ENCODE measurements around the gene EFNA5. TPM values are rescaled to one million over a fixed set of nuclear protein-coding genes. Genes with fewer than 3 reads are reported as not detected.

Gene EFNA5
- total RNA-seq, 1 experiment from 2014 or later: 1.5 TPM

DNA sequence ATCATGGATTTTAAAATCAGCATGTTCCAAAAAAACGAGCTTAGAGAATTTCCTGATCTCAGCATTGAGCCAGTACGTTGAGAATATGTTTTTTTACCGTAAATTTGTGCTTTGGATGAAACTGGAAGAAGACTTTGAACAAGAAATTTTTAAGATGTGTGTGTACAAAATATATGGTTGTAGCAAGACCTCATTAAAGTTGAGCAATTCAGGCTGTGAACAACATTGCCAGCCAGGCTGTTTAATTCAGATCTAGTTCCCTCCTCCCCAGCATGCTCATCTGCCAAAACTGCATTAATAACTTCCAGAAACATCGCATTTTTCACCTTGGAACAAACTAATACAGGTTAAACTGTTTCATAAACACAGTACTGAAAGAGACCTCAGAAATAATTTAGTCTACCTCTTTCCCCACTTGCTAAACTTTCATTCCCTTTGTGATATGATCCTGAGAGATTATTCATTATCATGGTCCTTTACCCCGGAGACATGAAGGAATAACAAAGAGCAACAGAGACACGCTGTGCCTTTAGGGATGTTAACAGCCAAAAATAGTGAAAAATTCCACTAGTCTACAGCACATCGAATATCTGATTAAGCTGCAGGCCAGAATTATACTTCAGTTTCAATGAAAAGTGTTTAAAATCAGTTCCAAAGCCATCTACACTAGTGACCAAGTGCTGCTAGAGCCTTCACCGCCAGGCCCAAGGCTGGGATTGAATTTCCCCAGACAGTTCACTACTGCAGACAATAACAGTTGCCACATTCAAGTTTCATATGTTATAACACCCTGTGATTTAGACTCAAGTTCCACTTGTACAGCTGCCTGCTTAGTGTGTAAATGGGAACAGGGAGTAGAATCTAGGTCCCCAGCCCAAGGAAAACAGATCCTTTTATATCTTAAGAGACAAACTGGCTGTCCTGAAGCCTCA is 89.6 kb downstream of the EFNA5 start:
- H3K4me1 Mint-ChIP-seq (ENCODE audit: low read depth, unreplicated experiment): no peaks in the 10 kb centered on the region
- no peak overlapping the region for H3K4me3 Mint-ChIP-seq (ENCODE audit: unreplicated experiment)
- no peaks in the 10 kb centered on the region for H3K36me3 ChIP-seq (ENCODE audit: control insufficient read depth, insufficient read depth, low read length)
- H3K4me3 ChIP-seq (ENCODE audit: low read depth, low read length): no peak overlapping the region
- intact Hi-C loops (cut with micrococcal nuclease; ENCODE audit: unreplicated experiment): no loop called here
- H3K4me1 ChIP-seq: no peaks in the 10 kb centered on the region
- ChIA-PET CTCF (no interaction called here), POLR2A (no interaction called here)
- no TSS peak for BruUV-seq (replicated peaks)
- no peak for DNase-seq
- no peaks in the 10 kb centered on the region for H3K9me3 Mint-ChIP-seq (ENCODE audit: unreplicated experiment)
- TF ChIP-seq, protein P1, sequence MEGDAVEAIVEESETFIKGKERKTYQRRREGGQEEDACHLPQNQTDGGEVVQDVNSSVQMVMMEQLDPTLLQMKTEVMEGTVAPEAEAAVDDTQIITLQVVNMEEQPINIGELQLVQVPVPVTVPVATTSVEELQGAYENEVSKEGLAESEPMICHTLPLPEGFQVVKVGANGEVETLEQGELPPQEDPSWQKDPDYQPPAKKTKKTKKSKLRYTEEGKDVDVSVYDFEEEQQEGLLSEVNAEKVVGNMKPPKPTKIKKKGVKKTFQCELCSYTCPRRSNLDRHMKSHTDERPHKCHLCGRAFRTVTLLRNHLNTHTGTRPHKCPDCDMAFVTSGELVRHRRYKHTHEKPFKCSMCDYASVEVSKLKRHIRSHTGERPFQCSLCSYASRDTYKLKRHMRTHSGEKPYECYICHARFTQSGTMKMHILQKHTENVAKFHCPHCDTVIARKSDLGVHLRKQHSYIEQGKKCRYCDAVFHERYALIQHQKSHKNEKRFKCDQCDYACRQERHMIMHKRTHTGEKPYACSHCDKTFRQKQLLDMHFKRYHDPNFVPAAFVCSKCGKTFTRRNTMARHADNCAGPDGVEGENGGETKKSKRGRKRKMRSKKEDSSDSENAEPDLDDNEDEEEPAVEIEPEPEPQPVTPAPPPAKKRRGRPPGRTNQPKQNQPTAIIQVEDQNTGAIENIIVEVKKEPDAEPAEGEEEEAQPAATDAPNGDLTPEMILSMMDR (IDR thresholded peaks at IDR 0.05; ENCODE audit: insufficient read depth in 1 of 2, low read depth in 1 of 2, low read length in 1 of 2, severe bottlenecking in 1 of 2, unreplicated experiment in 1 of 2): no peak
- H3K27me3 ChIP-seq (replicated peaks; ENCODE audit: control insufficient read depth, insufficient read depth, low read length): no peaks in the 10 kb centered on the region
- H3K27me3 Mint-ChIP-seq (ENCODE audit: insufficient read depth, unreplicated experiment): peaks cover 8% of the 10 kb centered on the region
- no peaks in the 10 kb centered on the region for H3K36me3 Mint-ChIP-seq (ENCODE audit: insufficient read depth, unreplicated experiment)
- H3K9me3 ChIP-seq: no peaks in the 10 kb centered on the region
- H3K27ac Mint-ChIP-seq (ENCODE audit: unreplicated experiment): no peak overlapping the region

DNA sequence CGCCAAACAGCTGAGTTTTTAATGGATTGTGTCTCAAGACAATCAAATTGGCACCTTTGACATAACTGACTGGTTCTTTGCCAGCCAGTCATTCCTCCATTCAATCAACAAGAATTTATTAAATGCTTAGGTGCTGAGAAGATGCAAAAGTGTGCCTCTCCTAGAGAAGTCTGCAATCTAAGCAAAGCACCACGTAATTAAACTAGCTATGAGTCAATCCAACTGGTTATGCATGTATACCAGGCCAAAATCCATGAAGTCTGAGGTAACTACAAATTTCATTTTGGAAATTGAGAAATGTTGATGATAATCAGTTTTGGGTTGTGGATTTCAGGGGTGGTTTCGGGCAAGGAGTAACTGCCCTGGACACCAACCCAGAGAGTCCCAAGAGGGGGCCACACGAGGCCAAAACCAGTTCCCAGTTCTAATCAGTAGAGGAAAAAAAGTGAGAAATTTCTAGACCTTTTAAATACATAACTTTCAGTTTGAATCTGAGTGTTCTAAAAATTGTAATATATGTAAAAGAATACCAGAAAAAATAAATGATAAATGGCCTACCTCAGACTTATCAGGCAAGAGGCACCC is 92.6 kb downstream of the EFNA5 start:
- TF ChIP-seq, protein P1 (IDR thresholded peaks at IDR 0.05; ENCODE audit: insufficient read depth in 1 of 2, low read depth in 1 of 2, low read length in 1 of 2, severe bottlenecking in 1 of 2, unreplicated experiment in 1 of 2): no peak
- ChIA-PET POLR2A (no interaction called here), CTCF (no interaction called here)
- Mint-ChIP-seq H3K27ac (ENCODE audit: unreplicated experiment) (no peak overlapping the region), H3K27me3 (ENCODE audit: insufficient read depth, unreplicated experiment) (no peaks in the 10 kb centered on the region), H3K36me3 (ENCODE audit: insufficient read depth, unreplicated experiment) (no peaks in the 10 kb centered on the region), H3K4me1 (ENCODE audit: low read depth, unreplicated experiment) (peaks cover 6% of the 10 kb centered on the region), H3K9me3 (ENCODE audit: unreplicated experiment) (no peaks in the 10 kb centered on the region), H3K4me3 (ENCODE audit: unreplicated experiment) (no peak overlapping the region)
- intact Hi-C loops (cut with micrococcal nuclease; ENCODE audit: unreplicated experiment): loop anchor here (10.0 kb wide), 1 partner anchor 473 kb away; no protein-coding TSS in a partner anchor
- Histone ChIP-seq H3K9me3 (no peaks in the 10 kb centered on the region), H3K4me3 (ENCODE audit: low read depth, low read length) (no peak overlapping the region), H3K36me3 (ENCODE audit: control insufficient read depth, insufficient read depth, low read length) (no peaks in the 10 kb centered on the region), H3K27me3 (replicated peaks; ENCODE audit: control insufficient read depth, insufficient read depth, low read length) (no peaks in the 10 kb centered on the region), H3K4me1 (no peaks in the 10 kb centered on the region)
- BruUV-seq (replicated peaks): no TSS peak
- DNase-seq: no peak

DNA sequence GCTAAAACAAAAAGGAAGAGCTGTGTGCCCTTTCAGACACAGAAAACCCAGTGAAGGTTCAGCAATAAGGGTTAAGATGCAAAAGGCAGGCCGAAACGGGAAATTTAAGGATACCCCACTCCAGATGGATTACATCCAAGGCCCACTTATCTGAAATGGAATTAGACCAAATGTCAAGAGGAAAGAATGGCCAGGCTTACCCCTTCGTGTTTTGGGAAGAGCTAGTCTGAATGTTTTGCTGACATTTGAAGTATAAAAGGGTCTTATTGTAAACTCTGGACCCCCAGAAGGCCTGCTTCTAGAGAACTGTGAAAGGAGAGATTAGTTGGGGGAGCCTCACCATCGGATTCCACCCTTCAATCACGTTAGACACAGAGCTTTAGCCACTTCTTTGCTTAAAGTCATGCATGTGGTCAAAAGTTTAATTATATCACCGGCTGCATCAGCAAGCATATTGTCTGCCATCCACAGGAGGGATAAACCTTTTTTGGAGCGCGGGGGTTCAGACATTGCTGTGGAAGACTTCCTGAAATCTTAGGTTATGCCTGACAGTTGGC is 93.3 kb downstream of the EFNA5 start:
- BruUV-seq (replicated peaks): no TSS peak
- intact Hi-C loops (cut with micrococcal nuclease; ENCODE audit: unreplicated experiment): loop anchor here (10.0 kb wide), 1 partner anchor 473 kb away; no protein-coding TSS in a partner anchor
- DNase-seq: no peak
- TF ChIP-seq, protein P1 (IDR thresholded peaks at IDR 0.05; ENCODE audit: insufficient read depth in 1 of 2, low read depth in 1 of 2, low read length in 1 of 2, severe bottlenecking in 1 of 2, unreplicated experiment in 1 of 2): no peak
- Mint-ChIP-seq H3K27me3 (ENCODE audit: insufficient read depth, unreplicated experiment) (no peaks in the 10 kb centered on the region), H3K4me3 (ENCODE audit: unreplicated experiment) (no peak overlapping the region), H3K27ac (ENCODE audit: unreplicated experiment) (no peak overlapping the region), H3K9me3 (ENCODE audit: unreplicated experiment) (no peaks in the 10 kb centered on the region), H3K4me1 (ENCODE audit: low read depth, unreplicated experiment) (peaks cover 11% of the 10 kb centered on the region), H3K36me3 (ENCODE audit: insufficient read depth, unreplicated experiment) (no peaks in the 10 kb centered on the region)
- Histone ChIP-seq H3K27me3 (replicated peaks; ENCODE audit: control insufficient read depth, insufficient read depth, low read length) (no peaks in the 10 kb centered on the region), H3K4me1 (peaks cover 3% of the 10 kb centered on the region; the same call in 1 of the 2 replicates), H3K36me3 (ENCODE audit: control insufficient read depth, insufficient read depth, low read length) (no peaks in the 10 kb centered on the region), H3K9me3 (no peaks in the 10 kb centered on the region), H3K4me3 (ENCODE audit: low read depth, low read length) (no peak overlapping the region)
- ChIA-PET POLR2A (no interaction called here), CTCF (no interaction called here)
